NCI-H345 (cell line): Measurements from ENCODE around the gene DHCR24.

Experiments
- DNase-seq: peaks from one replicate; lab custom pipeline; 2025; lab: John Stamatoyannopoulos, UW

The DHCR24 gene

DNA sequence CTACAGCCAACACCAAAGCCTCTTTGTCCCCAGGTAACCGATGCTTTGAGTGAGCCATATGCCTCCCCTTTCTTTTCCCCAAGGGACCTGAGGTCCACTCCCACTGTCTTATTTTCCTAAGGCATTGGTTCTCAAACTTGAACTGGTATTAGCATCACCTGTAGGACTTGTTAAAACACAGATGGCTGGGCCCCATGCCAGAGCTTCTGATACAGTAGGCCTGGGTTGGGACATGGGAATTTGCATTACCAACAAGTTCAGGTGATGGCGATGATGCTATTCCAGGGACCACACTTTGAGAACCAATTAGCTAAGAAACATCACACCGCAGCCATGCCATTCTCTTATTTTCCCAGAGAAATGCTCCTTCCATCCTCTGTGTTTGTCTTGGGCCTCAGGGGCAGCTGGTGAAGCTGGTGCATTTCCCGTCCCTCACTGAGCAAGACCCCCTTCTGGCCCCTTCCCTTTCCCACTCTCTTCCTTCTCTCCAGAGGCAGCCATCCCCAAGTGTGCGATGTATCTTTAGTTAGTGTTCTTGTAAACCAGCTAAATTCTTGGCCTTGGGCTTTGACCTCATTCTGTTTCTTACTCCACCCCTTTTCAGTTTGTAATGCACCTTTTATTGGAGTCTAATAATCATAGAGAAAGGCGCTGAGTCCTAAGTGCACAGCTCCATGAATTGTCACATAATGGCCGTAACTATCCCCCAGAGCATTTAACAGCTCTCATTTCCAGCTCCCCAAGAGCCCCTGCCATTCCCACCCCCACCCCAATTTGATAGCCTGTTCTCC, 71.7 kb downstream of the DHCR24 start:
- DNase-seq, result no peak

DNA sequence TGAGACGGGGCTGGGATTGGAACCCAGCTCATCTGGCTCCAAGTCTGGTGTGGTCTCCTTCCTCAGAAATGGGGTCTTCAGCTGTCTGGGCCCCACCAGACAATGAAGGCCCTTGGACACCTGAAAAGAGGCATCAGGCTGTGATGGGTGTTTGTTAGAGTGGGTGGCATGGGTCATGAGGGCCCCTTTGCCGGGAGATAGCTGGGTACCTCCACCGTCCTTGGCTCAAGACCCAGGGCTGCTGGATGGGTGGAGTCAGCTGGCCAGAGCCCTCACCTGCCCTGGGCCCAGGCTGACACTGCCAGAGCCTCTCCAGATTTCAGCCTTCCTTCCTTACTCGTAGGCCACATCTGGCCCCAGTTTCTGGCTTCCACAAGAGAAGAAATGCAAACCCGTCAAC, 72.4 kb downstream of the DHCR24 start:
- no peak for DNase-seq

DNA sequence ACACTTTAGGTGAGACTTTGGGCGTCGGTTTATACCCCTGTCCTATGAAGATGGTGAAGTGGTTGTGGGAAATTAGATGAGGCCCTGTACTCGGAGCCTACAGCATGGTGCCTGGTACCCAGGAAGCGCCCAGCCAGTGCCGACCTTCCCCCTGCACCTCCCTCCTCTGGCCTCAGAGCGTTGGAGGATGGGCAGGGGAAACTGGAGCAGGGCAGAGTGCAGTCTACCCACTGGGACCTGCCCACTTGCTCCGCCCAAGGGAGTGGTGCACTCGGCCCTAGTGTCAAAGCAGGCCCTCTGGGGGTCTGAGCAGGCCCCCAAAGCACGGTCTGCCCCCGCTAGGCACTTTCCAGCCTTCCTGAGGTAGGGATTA, 72.9 kb downstream of the DHCR24 start:
- no peak for DNase-seq

DNA sequence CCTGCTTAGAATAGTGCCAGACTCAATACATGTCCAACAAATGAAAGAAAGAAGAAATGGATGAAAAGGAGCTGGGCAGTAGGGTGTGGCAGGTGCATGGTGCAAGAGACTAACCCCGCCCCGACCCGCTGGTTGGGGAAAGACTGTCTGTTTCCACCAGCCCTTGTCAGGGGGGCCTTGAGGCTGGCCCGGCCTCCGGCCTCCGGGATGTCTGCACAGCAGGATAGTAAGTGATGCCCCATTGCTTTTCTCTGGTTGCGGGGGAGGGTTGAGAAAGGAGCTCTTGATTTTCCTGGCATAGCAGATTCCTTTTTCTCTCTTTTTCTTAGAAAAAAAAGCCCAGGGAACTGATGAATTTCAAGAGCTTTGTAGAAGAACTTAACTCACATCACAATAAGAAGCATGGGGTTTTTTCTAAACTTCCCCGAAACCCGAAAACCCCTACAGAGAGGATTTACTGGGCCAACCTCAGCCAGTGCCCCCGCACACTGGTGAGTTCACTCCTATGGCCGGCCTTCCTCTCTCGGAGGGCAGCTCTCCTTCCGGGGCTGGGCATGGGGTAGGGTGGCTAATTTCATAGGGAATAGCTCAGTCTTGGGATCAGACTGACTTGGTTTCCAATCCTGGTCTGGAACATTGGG, 73.4 kb downstream of the DHCR24 start:
- no peak for DNase-seq

DNA sequence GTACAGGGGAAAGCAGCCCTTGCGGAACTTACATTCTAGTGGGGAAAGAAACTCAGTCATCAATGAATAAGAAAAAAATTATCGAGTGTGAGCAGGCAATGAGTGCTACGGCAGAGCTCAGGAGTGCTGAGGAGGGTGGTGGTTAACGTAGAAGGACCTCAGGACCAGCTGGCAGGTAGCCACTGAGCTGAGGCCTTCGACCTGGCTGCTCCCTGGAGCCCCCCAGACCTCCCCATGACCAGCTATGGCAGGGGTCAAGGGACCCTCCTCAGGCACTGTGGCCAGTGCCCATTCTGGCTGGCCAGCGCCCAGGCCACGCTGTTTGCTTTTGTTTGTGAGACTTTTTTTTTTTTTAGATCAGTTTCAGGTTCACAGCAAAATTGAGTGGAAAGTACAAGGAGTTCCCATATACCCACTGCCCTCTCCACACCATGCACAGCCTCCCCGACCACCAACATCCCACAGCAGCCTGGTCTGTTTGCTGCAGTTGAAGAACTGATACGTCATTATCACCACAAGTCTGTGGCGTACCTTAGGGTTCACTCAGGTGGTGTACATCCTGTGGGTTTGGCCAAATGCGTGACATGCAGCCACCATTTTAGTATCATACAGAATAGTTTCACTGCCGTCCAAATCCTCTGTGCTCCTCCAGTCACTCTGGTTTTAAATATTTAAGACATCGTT, 74.1 kb downstream of the DHCR24 start:
- DNase-seq, result no peak

DNA sequence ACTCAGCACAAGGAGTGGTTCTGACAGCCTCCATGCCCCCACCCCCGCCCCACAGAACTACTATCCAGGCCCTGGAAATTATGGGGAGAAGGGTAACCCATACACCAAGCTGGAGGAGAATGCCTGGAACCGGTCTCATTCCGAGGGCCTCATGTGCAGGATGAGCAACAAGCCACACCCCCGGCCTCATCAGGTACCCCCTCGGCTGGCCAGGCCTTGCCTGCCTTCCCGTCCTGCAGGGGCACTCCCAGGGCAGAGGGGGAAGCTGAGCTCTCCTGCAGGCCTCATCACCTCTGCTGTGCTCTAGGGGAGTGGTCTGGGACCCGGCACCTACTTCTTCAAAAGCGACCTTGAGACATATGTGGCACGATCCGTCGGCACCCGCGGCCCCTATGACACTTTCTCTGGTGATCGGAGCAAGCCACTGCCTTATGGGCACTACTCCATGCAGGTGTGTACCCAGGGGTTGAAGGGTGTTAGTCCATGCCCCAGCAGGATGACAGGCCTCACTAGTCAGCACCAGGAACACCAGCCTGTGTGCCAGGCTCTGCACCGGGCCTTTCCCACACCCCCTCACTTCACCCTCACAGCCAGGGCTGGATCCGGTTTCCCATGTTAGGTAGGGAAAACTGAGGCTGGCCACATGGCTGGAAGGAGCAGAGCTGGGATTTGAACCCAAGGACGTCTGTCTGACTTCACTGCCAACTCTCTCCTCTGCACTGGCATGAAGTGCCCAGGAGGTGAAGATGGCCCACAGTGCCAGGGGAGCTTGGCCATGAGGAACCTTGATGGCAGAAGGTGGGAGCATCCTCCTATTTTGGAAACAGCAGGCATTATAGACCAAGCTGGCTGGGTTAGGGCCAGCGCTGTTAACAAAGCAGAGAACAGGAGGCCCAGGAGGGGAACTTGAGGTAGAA, 75.0 kb downstream of the DHCR24 start:
- no peak for DNase-seq

DNA sequence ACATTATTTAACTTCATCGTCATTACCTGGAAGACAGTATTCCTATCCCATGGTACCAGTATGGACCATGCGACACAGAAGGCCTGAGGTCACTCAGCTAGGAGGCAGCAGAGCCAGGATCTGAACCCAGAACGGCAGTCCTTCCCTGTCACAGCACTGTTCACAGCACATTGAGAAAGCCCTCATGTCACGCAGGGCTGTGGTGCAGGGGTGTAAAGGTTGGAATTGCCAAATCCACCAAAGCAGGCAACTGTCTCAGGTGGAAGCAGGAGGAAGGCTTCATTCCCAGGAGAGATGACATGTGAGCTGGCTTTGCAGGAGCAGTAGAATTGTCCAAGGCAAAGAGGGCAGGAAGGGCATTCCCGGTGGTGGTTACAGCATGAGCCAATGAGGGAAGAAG, 75.9 kb downstream of the DHCR24 start:
- no peak for DNase-seq

DNA sequence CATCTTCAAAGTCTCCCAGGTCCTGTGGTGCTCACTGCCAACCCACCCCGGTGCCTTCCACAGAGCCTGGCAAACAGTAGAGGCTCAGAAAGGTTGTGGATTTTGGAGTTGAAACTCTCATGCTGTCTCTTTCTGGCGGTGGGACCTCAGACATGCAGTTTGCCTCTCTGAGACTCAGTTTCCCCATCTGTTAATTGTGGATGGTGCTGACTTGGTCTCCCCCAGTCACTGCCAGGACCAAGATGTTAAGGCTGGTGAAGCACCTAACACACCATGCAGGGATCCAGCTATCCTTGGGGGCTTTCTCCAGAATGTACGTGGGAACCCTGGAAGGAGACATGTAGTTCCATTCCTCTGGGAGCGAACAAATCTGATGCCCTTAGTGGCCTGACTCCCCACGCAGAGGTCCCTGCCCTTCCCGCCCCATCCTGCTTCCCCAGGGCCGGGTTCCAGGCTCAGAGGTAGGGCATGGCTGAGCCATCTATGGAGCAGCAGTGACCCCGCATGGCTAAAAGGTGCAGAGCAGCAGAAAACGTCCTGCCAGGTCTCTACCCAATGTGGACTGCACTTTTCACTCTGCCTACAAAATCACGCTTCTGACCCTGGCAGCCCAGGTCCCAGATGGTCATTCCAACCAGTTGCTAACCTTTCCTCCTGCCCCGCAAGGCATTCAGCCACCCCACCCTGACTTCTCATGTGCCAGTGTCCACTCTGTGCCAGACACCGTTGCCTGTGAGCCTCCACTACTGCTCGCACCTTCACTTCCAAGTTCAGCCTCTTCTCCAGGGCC, 76.6 kb downstream of the DHCR24 start:
- DNase-seq, result peak; percentile 60

DNA sequence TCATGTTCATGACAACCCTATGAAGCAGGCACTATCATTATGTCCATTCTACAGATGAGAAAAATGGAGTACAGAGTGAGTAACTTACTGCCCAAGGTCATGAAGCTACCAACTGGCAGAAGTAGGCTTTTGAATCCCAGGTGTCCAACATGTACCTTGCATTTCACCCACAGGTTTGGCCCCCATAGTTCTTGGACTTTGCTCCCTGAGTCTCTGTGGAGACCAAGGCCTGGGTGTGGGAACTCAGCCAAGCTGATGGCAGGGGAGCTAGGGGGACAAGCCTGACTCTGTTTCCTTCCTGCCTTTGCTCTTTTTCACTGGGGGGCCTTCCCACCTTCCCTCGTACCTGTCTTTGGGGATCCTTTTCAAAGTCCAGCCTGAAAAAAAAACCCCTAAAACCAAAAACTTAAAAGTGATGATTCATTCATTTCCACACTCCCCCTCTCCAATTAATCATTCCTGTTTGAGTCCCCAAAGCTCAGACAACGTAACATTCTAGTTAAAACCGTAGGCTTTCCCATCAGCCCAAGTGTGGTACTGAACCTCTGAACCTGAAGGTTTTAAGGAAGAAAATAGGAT, 77.4 kb downstream of the DHCR24 start:
- DNase-seq, result no peak

DNA sequence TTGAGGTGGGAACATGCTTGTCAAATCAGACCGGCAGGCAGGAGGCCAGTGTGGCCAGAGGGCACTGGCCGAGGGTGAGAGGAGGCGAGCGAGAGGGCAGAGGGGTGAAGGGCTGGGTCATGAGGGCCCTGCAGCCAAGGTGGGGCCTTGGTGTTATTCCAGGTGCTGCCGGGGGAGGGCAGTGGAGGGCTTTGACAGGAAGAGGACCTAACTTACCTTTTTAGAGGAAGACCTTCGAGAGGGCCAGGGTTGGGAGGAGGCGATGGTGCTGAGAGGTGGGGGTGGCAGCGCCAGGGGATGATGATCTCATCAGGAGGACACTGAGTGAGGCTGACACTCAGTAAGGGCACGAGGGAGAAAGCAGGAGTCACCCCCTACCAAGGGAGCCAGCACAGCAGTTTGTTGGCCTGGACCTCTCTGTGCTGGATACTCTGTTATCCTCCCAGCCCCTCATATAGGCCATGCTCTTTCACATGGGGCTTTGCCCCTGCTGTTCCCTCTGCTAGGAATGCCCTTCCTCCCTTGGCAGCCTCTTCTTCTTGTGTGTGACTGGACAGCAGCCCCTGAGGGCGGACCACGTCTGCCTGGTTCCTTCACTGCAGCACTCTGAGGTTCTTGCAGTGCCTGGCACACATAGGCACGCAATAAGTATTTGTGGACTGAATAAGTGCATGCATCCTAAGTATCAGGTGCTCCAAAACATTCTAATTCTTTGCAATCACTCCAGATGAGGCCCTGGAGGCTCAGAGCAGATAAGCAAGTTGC, 78.4 kb downstream of the DHCR24 start:
- no peak for DNase-seq

DNA sequence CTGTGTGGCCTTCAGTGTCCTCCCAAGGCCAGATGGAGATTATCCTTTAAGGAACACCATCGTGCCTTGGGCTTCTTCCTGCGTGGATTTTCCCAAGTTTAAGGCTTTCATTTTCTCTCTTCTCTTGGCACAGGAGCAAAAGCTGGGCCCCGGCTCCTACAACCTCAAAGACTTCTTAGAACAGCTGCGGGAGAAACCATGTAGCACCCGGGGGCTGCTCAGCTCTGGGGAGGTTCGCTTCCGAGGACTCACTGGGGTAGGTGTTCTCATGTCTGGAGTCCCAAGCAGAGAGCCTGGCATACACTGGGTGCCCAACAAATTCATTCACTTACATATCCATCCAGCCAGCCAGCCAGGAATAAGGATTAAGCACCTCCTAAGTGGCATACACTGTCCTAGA, 79.2 kb downstream of the DHCR24 start:
- no peak for DNase-seq

DNA sequence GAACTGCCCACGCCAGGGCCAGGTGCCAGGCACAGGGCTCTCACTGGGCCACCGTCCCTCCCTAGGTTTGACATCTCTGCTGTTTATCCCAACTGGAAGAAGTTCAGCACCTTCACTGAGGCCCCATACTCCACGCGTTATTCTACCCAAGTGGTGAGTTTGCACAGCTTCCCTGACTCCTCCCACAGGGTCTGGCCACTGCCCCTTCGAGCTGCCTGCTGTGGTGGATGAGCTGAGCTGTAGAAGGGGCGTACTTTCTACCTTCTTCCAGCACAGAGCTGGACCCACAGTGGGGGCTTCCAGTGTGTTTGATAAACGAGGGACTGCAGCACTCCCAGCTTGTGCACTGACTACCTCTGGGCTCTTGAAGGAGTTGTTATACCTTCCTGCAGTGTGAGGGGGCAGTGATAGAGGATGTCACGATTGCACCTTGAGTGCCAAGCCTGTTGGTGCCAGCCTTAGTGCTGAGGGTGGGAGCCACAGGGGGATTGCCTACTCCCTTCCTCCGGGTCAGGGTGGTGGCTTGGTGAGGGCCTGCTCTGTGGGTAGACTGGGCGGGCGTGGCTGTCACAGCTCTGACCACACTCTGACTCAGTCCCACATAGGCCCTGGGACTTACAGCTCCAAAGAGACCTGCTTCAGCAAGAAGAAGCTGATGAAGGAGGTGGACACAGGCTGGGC, 79.9 kb downstream of the DHCR24 start:
- DNase-seq, result no peak

DNA sequence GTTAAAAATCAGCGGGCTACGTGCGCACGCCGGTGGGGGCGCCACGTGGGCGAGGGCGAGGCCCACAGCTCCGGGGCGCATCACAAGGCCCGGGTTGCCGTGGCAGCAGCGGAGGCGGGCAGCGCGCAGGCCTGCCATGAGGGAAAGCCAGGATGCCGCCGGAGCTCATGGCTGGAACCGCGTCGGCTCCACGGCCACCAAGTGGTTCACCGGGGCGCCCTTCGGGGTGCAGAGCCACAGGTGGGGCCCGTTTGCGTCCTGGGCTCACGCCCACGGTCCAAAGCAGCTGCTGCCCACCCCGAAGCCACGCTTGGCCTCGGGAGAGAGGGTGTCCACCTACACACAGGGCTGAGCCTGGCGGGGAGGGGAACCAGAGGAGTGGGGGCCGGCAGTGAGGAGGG, 81.0 kb downstream of the DHCR24 start:
- DNase-seq, result no peak

DNA sequence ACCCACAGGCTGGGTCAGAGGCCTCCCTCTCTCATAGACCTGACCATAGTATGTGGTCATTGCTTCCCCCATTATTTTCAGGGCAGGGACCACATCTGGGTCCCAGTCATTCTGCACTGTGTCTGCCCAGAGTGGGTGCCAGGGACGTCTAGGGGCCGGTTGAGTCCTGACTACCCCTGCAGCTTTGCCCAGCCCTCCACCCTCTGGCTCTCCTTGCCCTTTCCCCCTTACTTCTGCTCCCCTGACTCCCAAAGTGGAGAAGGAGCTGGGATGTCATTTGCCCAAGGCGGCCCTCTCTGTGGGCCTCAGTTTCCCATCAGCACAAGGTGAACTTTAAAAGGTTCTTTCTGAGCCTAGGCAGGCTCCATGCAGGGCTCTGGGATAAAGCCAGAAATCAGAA, 81.5 kb downstream of the DHCR24 start:
- no peak for DNase-seq

DNA sequence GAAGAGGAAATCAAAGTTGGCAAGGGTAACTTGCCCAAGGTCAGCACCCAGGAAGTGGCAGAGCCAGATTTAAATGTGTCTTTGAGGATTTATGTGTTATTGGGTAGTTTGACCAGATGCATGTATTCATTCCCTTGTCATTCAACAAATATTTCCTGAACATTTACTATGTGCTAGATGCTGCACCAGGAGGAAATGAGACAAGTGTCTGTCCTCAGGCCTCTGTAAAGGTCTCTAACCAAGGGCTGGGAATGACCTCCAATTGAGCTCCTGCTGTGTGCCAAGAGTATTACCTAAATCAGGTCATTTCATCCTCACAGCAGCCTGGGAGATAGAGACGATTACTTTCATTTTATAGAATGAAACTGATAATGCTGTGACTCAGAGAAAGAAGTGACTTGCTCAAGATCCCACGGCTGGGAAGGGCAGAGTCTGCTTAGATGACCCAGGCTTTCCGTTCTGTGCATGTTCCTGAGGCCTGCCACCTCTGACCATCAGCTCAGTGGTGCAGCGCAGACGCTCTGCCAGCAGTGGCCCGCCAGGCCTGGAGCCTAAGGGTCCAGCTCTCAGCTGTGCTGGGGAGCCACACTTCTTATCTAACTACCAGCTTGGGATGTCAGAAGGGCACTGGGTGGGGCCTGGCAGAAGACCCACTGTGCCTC, 82.4 kb downstream of the DHCR24 start:
- no peak for DNase-seq

DNA sequence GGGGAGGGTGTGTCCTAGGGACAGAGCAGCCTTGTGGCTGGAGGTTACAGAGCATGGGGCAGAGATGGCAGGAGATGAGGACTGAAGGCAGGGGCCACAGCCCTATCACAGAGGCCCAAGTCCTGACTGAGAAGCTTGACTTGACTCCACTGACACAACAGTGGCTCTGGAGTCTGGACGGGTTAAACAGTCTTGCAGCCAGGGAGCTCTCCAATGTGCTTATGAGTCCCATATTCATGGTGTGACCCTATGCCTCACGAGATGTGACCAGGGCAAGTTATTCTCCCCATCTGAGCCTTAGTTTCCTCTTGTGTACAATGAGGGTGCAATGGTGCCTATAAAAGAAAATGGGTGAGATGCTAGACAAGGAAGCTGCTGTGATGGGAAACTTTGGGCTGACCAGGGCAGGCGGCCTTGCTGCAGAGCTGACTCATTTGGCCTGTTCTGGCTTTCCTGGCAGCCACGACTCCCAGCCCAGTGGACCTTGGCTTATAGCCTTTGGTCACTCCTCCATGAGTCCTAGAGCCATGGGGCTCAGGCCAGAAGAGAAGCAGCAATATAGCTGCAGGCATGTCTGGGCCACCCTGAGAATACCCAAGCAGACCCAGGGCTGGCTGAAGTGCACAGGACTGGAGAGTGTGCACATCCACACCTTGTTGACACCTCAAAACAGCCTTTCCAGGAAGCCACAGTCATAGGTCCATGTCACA, 83.1 kb downstream of the DHCR24 start:
- DNase-seq, result no peak

DNA sequence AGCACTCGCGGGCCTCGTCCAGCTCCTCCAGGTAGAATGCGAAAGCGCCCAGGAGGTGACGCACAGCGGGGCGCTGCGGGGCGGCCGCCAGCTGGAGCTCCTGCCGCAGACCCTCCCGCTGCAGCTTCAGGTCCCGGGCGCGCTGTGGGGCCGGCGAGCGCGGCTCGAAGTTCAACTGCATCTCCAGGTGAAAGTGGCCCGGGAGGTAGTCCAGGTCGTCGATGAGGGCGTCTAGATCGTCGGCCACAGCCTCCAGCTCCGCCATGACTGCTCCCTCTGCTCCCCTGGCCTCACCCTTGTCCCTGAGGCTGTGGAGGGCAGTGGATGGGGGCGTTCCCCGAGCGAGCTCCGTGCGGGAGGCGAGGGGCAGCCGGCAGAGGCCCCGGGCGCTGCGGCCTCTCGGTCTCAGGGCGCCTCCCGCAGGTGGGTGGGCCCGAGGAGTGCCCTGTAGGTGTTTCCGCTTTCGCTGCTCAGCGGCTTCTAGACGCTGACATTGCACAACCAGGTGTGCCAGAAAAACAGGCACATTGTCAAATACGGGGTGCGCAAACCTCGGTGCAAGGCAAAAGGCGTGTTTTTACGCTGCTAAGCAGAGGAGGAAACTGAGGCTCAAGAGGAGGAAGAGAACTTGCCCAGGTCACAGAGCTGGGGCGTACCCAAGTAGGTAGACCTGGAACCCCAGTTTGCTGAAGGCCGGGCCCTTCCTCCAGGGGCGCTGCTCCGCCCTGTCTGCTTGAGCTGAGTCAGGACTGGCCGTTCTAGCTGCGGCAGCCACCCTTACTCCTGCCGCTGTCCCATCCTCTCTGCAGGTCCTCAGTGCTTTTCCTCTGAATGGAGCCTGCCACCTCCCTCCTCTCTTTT, 85.9 kb downstream of the DHCR24 start, which contains the start of gene TTC22:
Gene TTC22 (minus strand): TSS at position 425 of the 861 bp plus-strand sequence. CDS start 160 bp downstream, at position 265.
- DNase-seq, result no peak
